Activated T-helper 1 cell treated with anti-CD3 and anti-CD28 coated beads, Interleukin-2, amount 50 U/mL, for 16 hours (primary cell): ENCODE results near the gene NDUFB7.
"Not testable (repeated sequence)": the region's sequence is repeated elsewhere in the genome, so short reads cannot be mapped to it uniquely, and the experiment has no call there.

Source experiments
- DNase-seq, 2 donors: peaks; one replicate each; pipeline ENCODE4 v3.0.0-alpha.2; 2020; ENCODE audit warnings: low read depth in 1 of 2, low spot score in 1 of 2

The NDUFB7 gene

DNA sequence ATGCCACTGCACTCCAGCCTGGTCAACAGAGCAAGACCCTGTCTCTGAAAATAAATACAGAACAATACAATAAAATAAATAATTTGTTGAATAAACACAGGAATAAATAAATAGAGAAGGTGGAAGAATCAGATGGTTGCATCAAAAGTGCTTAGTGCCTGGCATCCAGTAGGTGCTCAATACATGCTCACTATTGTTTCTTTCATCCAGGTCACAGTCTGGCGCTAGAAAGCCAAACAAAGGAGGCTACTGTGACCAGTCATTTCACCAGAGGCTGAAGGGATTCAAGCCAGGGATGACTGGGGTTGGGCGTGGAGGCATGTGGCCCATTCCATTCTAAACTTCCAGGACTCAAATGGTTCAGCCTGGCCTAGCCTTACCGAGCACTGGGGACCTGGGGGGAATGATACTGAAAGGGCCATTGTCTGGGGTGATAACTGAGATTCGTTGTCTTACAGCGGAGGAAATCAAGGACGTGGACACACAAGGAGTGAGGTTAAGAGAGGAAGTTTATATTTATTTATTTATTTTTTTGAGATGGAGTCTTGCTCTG, 3.6 kb upstream of the NDUFB7 start:
- DNase-seq: no peak

DNA sequence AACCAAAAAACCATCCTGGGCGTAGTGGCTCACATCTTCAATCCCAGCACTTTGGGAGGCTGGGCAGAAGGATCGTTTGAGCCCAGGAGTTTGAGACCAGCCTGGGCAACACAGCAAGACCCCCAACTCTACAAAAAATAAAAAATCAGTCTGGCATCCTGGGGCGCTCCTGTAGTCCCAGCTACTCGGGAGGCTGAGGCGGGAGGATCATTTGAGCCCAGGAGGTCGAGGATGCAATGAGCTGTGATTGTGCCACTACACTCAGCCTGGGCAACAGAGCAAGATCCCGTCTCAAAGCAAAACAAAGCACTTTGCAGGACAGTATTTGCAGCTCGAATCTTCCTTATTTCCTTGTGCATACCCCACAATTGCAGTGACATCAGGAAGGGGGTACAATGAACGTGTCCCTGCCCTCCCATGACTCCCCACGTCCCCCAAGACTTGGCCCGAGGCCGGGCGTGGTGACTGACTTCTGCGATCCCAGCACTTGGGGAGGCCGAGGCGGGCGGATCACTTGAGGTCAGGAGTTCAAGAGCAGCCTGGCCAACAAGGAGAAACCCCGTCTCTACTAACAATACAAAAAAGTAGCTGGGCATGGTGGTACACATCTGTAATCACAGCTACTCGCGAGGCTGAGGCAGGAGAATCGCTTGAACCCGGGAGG, 870 bp downstream of the NDUFB7 start:
- no peak for DNase-seq

DNA sequence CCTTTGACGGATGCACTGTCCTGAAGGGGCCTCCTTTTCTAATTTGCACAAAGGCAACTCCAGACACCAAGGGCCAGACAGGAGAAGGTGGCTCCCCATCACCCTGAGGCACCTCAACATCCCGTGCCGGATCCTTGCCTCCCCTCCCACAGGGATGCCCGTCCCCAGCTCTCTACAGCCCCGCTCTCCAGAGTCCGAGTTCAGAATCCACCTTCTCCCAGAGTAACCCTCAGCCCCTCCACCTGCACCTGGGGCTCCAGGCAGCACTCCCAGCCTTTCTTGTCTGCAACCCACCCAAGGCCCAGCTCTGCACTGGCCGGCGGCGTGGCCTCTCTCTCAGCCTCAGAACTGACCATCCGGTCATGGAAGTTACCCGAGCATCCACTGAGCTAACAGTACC, 4.8 kb downstream of the NDUFB7 start:
- no peak for DNase-seq

DNA sequence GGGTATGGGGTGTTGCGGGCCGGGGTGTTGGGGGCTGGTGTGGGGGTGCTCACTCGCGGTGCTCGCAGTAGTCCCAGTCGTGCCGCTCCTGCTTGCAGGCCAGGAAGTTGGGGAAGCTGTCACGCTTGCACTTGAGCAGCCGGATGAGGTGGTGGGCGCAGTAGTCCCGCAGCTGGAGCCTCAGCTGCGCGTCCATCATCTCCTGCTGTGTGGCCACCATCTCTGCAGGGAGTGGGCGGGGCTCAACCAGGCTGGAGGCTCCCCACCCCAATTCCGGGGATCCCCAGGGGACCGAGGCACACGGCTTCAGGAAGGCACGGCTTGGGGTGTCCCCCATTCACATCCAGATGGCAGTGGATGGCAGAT, 5.2 kb downstream of the NDUFB7 start:
- no peak for DNase-seq

DNA sequence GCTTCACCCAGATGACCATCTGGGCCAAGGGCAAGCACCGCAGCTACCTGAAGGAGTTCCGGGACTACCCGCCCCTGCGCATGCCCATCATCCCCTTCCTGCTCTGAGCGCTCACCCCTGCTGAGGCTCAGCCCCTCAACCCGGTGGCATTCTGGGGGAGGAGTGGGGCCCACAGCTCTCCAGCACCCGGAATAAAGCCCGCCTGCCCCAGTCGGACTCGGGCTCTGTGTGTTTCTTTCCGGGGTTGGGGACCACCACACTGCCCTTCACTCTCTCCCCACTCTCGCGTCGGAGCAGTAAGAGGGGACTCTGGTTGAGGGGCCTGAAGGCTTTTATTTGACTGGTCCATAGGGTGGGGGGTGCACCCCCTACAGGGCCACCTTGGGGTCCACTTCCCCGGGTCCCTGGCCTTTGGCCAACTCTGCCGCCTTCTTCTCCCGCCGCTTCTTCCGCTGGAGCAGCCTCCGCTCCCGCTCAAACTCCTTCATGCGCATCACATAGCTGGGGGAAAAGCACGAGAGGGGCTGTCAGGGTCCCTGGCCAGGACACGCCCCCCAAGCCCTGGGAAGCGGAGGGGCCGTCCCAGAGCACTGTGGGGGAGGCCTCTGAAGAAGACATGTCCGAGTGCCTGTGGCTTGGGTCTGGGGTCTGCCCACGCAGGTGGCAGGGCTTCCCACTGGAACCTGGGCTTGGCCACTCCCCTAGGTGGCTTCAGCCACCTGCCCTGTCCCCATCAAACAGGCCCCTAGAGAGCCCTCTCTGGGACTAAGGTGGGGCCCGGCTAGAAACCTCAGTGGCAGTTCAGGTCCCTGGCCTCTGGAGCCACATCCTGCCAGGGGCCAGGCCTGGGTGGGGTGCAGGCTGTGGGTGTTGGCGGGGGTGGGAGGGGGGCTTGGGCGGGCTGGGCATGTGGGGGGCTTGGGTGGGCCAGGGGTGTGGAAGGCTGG, 5.8 kb downstream of the NDUFB7 start:
- no peak for DNase-seq

DNA sequence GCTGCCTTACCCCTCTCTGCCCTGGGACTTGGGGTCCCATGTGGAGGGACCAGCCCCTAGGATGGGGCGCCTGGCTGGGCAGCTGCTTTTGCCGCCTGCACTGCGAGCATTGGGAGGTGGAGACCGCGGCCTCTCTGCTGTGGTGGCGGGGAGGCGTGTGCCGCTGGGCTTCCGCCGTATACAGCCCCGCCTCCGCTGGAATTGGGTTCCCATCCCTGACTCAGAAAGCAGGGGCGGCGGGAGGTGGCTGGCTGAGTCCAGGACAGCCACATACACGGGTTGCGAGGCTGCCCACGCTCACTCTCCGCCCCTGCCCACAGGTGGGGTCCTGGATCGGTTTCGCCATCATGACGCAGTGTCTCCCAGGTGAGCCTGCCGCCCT, 6.6 kb downstream of the NDUFB7 start:
- DNase-seq: no peak

DNA sequence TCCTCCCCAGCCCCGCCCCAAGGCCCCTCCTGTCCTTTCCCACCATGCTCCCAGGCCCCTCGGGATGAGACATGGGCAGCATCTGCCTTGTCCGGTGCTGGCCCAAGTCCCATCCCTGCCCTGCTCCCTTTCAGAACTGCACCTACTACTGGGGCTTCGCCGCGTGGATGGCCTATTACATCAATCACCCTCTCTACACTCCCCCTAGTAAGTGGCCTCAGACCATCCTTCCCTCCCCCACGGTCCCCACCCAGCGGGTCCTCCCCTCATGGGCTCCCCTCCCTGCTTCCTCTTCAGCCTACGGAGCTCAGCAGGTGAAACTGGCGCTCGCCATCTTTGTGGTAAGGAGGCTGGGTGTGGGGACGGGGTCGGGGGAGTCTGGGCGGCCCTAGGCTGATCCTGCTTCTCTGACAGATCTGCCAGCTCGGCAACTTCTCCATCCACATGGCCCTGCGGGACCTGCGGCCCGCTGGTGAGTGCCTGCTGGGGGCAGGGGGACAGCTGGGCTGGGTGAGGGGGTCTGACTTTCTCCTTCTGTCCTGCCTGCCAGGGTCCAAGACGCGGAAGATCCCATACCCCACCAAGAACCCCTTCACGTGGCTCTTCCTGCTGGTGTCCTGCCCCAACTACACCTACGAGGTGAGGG, 7.1 kb downstream of the NDUFB7 start:
- not testable (repeated sequence) for DNase-seq

DNA sequence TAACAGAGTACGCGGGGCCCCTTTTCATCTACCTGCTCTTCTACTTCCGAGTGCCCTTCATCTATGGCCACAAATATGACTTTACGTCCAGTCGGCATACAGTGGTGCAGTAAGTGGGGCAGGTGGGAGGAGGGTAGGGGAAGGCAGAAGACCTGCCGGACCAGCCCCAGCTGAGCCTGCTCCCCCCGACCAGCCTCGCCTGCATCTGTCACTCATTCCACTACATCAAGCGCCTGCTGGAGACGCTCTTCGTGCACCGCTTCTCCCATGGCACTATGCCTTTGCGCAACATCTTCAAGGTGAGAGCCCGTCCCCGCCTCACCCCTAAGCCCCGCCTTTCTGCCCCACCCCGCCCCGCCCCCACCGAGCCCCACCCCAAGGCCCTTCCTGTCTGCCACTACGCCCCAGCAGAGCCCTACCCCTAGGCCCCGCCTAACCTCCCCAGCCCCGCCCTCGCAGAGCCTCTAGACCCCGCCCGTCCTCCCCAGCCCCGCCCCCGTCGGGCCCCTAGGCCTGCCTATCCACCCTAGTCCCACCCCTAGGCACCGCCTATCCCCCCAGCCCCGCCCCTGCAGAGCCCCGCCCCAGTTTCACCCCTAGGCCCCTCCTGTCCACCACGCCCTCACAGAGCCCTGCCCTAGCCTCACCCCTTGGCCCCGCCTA, 7.7 kb downstream of the NDUFB7 start:
- DNase-seq: no peak

DNA sequence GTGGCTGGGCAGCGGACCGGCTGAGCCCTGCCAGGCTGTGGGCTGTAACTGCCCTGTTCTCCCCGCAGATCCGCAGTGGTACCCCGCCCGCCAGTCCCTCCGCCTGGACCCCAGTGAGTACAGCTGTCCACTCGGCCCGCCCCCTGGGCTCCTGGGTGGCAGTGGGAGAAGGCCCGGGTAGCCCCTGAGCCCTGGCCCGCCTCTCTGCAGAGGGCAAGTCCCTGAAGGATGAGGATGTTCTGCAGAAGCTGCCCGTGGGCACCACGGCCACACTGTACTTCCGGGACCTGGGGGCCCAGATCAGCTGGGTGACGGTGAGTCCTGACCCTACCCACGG, 8.3 kb downstream of the NDUFB7 start:
- DNase-seq: no peak

DNA sequence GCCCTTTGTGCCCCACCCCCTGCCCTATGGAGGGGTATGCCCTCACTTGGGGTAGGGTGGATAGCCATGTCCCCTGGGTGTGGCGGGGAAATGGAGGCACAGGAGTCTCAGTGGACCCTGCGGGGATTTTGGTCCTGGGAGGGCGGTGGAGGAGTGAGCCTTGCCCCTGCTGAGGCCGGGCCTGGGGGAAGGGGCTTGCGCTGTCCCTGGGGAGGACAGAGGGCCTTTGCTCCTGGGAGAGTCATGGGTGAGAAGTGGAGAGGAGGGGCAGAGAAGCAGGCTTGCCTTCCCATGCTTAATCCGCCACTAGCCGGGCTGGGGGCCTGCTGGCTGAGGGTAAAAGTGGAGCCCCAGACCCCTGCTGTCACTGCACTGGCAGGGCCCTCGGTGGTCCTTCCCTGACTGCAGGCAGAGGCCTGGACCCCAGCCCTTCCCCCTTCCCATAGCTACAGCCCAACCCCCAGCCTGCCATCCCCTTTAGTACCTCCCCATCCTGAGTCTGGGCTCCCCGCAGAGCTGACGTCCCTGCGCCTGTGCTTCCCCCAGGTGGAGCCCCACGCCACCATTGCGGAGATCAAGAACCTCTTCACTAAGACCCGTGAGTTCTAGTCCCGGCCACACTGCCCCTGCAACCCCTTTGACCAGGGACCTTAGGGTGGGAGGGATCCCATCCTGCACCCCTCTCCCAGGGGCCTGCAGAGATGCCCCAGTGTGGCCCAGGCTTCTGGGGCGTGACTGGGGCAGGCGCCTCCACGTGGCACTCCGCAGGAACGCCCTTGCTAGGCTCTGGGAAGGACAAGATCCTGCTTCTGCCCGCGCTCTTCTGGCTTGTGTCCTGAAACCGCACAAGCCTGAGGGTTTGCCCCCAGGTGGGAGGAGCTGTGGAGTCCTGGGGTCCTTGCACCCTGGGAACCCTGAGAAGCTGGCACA, 8.9 kb downstream of the NDUFB7 start:
- DNase-seq: no peak

DNA sequence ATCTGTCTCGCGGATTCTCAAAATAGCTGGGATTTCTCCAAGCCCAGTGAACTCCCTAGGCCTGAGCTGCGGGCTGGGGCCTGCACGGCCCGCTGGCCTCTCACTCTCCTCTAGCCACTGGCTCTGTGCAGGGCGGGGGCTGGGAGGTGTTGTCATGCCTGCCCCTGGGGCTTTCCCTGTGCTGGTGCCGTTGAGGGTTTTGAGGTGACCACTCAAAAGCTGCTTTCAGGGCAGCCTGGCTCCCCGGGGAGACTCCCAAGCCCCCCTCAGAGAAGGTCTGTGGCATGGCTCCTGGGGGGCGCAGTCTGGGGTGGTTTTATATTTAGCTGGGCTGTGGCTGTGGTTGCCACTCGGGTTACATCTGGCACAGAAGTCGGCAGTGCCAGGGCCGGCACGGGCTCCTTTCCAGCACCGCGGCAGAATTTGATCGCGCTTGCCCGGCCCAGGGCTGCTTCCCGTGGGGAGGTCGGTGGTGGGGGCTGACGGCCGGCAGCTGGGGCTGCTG, 10.0 kb downstream of the NDUFB7 start:
- DNase-seq: no peak

DNA sequence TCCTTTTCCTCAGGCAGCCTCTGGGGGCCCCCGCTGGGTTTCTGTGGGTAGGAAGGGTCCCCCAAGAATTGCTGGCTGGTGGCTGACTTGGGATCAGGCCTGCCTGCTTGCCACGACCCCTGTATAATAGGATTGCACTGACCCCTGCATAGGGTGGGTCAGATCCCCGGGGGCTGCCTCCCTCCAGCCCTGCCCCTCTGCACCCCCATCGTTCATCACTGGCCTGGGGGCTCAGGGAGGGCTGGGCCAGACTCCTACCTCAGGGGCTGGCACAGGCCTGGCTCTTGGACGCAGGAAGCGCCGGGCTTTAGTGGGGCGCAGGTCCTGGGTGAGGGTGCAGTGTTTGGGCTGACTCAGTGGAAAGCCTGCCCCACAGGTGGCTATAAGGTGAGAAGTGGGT, 10.6 kb downstream of the NDUFB7 start:
- no peak for DNase-seq

DNA sequence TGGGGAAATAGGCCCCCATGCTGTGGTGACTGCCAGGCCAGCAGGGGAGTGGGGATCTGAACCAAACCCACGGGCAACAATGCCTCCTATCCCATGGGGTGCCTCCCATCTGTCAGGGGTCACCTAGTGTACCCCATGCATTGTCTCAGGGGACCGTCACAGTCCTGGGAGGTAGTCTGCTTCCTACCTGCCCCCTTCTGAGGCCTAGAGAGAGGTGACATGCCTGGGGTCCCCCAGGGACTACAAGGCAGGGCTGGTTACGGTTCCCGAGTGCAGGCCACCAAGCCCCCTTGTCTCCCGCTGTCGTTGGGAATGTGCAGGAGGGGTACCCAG, 11.1 kb downstream of the NDUFB7 start:
- no peak for DNase-seq

DNA sequence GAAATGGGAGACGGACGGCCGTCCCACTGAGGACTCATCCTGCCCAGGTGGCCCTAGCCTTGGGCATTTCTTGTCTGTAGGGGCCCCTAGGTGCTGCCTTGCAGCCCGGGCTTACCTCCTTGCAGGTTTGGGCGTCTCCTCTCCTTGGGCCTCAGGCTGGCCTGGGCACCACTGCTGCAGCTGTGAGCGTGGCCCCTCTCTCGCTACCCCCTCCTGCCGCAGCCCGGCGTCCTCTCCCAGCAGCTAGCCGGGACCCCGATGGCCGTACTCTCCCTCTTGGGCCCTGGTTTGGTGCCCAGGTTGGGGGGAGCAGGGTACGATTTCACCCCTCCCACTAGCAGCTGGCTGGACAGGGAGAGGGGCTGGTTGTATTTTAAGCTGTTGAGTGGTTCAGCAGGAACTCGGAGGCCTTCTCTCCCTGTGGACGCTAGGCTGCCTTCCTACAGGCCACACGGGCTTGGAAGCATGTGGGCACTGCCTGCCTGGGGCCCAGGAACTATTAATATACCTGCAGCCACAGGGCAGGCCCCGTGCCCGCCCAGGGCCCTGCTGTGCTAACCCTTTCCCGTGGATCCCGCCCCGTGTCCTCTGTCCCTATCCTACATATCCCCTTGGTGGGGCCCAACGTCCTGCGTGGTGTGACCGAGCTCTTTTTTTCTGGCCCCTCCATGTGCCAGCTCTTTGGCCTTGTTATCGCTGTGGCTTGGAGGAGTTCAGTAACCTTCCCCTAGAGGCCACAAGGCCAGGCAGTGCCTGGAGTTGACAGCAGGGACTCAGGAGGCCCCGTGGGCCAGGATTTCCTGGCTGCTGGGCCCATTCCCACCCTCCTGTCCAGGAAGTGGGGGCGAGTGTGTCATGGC, 11.7 kb downstream of the NDUFB7 start:
- DNase-seq: no peak

DNA sequence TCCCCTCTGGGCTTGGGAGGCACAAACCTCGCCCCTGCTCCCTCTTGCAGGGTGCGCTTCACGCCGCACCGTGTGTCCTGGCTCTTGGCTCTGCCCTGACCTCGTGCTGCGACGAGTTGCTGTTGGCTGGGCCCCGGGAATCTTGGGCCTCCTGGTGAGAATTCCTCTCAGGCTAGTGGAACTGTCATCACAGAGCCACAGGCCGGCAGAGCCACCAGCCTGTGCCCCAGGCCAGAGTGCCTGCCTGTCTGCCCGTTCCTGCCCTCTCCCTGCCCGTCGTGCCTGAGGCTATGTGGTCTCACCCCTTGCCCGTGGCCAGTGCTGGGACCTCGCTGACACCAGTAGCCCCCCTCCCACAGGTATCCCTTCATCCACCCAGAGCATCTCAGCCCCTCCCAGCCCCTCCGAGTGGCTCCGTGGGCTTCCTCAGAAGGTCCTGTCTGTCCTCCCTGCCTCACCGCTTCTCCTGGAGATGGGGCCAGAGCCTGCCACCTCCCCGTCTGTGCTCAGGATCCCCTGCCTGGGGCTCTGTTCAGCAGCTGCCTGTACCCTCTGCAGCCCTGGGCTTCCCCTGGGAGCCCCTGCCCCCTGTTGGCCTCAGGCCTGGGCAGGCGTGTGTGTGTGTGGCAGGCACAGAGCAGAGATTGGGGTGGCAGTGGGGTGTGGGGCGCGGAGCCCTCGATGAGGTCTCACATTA, 13.3 kb downstream of the NDUFB7 start:
- DNase-seq: no peak

DNA sequence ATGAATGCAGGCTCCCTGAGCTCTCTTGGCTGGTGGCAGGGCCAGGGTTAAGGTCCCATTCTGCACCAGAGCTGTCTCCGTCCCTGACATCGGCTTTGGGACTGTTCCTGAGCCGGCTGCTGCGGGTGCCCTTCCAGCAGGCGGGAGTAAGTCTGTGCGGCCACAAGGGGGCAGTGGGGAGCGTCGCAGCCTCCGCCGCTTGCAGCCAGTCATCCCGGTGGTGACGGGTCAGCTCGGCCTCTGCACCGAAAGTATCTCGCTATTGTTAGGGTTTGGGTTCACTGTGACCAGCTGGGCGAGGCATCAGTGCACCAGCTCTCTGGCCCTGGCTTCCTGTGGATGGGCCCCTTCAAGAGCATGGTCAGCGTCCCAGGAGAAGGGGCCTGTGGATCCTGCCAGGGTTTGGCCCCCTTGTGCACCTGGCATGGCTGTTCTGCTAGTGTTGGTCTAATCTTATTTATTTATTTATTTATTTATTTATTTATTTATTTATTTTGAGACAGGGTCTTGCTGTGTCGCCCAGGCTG, 15.1 kb downstream of the NDUFB7 start:
- DNase-seq: peak; percentile 55 to 58

DNA sequence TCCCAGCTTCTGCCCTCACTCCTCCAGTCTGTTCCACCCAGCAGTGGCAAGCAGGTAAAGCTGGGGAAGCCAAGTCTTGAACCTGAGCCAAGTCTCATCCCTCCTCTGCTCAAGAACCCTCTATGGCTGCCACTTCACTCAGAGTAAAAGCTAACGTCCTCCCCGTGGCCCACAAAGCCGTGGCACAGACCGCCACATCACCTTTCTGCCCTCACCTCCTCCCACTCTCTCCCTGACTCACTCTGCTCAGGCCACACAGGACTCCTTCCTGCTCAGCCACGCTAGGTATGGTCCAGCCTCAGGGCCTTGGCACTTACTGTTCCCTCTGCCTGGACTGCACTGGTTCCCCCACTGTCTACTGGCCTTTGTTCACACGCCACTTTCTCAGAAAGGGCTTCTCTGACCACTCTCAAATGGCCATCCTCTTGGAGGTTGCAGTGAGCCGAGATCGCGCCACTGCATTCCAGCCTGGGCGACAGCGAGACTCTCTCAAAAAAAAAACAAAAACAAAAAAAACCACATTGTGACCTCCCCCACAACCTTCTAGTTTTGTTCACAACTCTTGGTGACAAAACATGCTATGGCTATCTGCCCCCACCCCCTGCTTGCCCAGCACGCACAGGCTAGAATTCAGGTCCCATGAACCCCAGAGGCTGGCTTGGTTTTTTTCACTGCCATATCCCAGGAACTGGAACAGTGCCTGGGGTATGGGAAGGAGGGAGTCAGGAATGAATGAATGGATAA, 15.8 kb downstream of the NDUFB7 start:
- DNase-seq: no peak

DNA sequence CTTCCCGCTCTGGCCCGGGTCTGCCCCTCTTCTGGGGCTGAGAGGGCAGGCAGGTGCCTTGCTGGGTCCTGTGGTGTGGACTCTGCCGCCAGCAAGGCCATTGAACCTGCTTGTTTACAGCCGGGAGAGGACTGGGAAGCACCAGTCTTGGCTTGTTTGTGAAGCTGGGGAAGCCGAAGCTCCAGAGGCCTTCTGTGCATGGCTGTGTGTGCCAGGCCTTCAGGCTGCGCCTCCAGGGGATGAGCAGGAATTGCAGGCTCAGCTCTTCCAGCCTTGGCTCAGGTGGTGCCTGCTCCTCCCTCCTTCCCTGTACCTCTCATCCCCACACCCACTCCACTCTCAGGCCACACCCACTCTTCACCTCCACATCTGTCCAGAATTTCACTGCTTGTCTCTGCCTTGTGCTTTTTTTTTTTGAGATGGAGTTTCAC, 17.5 kb downstream of the NDUFB7 start:
- DNase-seq: no peak
